Pancreas (tissue), 10 donors: ENCODE results near the gene THSD4. TPM values are rescaled to one million over a fixed set of nuclear protein-coding genes. Genes with fewer than 3 reads are reported as not detected.

Experiments used
- ATAC-seq, 4 donors: fragments of 200-7000 bp; cut with Tn5 transposase; one replicate each; pipeline versions ENCODE4 v1.8.0 to v1.9.1; 2020; ENCODE audit warnings: mild to moderate bottlenecking in 4 of 4, moderate library complexity in 4 of 4
- DNase-seq, 6 donors: peaks; one replicate each; pipeline ENCODE4 v3.0.0-alpha.2; 2020
- FAIRE-seq: peaks from 2 replicates; lab custom pipeline; 2012; peaks lifted over from hg19 to GRCh38; lab: Jason Lieb, UNC
- H3K27ac ChIP-seq, 4 donors: fragments of 200-600 bp; sonication (generic); 1 replicate in 3 of 4; 2 replicates in 1 of 4; pipeline versions ENCODE4 v1.5.0 to v1.8.0; 2020
- H3K27me3 ChIP-seq, 4 donors: fragments of 200-600 bp; one replicate each; pipeline ENCODE4 v1.8.0; 2021
- H3K36me3 ChIP-seq, 3 donors: fragments of 200-600 bp; sonication (generic) in 1 of 3; one replicate each; pipeline versions ENCODE4 v1.5.0 to v1.8.0; 2020 to 2021
- H3K4me1 ChIP-seq, 3 donors: fragments of 200-600 bp; one replicate each; pipeline ENCODE4 v1.8.0; 2021
- H3K4me3 ChIP-seq, 4 donors: fragments of 200-600 bp; sonication (generic) in 2 of 4; one replicate each; pipeline versions ENCODE4 v1.5.0 to v1.8.0; 2020 to 2021
- H3K9me3 ChIP-seq, 4 donors: fragments of 200-600 bp; one replicate each; pipeline ENCODE4 v1.8.0; 2021
- CTCF ChIP-seq, 4 donors: fragments of 200-600 bp; sonication (generic) in 3 of 4; IDR thresholded peaks; one replicate each; pipeline versions ENCODE4 v1.5.0 to v1.8.0; 2021; ENCODE audit warnings: antibody characterized with exemption in 4 of 4
- WGBS, 2 donors: extraction: QIAGEN DNeasy Blood & Tissue Kit; methylation state at CpG; one replicate each; pipeline ENCODE4 v1.1.7; 2013; 5-methylcytosine and 5-hydroxymethylcytosine counted together
- intact Hi-C, 3 donors: fragments of 100-400 bp; cut with DNase I; formaldehyde crosslinking; loops; one replicate each; pipeline versions ENCODE4 v1.11.1 to v1.14.2; 2022
- polyA plus RNA-seq, 2 donors: library from polyadenylated mRNA; stranded (reverse); fragments of 200-250 nt; gene quantifications; one replicate each; pipeline ENCODE4 v1.2.3, GENCODE V29; 2013
- total RNA-seq, 6 donors: library from RNA; stranded (reverse); fragmentation: NEBNext Ultra II Directional in 4 of 6; extraction: Animal tissue kit (Norgen Biotek cat#: 25700) in 4 of 6; gene quantifications; one replicate each; pipeline versions ENCODE4 v1.2.1 to v1.2.4, GENCODE V29; 2021 to 2023
- donor health status: healthy with polysubstance abuse.
- donor health status: DM: no; HTN: no; CAD: no; lungs with moderate emphysema.
- donor health status: DM: no; HTN: no; CAD: no.
- donor health status: control.
- donor health status: control.
- donor health status: Bipolar disorder and iron deficiency.
- donor health status: DM: yes; HTN: yes; CAD: no.
- donor health status: DM: no; HTN: no; CAD: no.
- donor health status: DM: no; HTN: no; CAD: no.
- donor health status: DM: yes; HTN: yes; CAD: no.

The THSD4 gene
- total and polyA plus RNA-seq, 8 donors: 6.0 to 17.8 (median 13.3) TPM

DNA sequence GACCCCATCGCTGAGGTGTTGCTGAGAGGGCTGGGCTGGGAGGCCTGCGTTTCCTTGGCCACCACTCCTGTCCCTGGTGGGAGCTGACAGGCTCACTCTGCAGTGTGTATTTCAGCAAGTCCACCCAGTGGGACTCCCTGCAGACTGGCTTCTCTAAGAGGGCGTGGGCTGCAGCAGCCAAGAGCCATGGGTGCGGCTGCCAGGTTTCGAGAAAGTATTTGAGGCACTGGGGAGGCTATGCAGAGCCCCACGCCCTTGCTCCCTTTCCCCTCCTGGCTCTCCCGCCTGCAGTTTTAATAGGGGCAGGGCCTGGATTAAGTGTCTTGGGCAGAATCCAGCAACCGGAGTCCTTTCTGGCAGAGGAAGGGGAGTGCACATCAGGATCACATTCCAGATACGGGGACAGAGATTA, 242.1 kb downstream of the THSD4 start:
- 47 to 53% methylated on average over 9 of the region's 9 CpGs for WGBS, 2 donors
- Histone ChIP-seq H3K36me3 (no peaks in the 10 kb centered on the region), H3K4me1 (no peaks in the 10 kb centered on the region), H3K9me3 (no peaks in the 10 kb centered on the region), H3K4me3 (no peak overlapping the region), H3K27ac (no peak overlapping the region), H3K27me3 (no peaks in the 10 kb centered on the region)
- ATAC-seq (peak in 1 of 4 donors; percentile 45), FAIRE-seq (no peak), DNase-seq (no peak)
- no peak for TF ChIP-seq CTCF (IDR thresholded peaks at IDR 0.05)
- intact Hi-C loops: no loop called here

- Histone ChIP-seq H3K4me3 (no peak overlapping the region), H3K36me3 (no peaks in the 10 kb centered on the region), H3K27me3 (no peaks in the 10 kb centered on the region), H3K4me1 (no peaks in the 10 kb centered on the region), H3K27ac (no peak overlapping the region), H3K9me3 (no peaks in the 10 kb centered on the region)
- DNase-seq (no peak), FAIRE-seq (no peak), ATAC-seq (no peak)
- intact Hi-C loops: no loop called here
- no peak for TF ChIP-seq CTCF (IDR thresholded peaks at IDR 0.05)
- WGBS, 2 donors: 90 to 95% methylated on average over 4 of the region's 4 CpGs
Observed at GRCh38 chr15:71357967-71358366, 242.7 kb downstream of the THSD4 start.

GRCh38 chr15:71359246-71359645, 244.0 kb downstream of the THSD4 start:
- DNase-seq (no peak), FAIRE-seq (no peak), ATAC-seq (no peak)
- Histone ChIP-seq H3K27ac (no peak overlapping the region), H3K4me1 (no peaks in the 10 kb centered on the region), H3K36me3 (no peaks in the 10 kb centered on the region), H3K27me3 (no peaks in the 10 kb centered on the region), H3K4me3 (no peak overlapping the region), H3K9me3 (no peaks in the 10 kb centered on the region)
- intact Hi-C loops: no loop called here
- WGBS, 2 donors: 64 to 78% methylated on average over 7 of the region's 7 CpGs
- TF ChIP-seq CTCF (IDR thresholded peaks at IDR 0.05): no peak

DNA sequence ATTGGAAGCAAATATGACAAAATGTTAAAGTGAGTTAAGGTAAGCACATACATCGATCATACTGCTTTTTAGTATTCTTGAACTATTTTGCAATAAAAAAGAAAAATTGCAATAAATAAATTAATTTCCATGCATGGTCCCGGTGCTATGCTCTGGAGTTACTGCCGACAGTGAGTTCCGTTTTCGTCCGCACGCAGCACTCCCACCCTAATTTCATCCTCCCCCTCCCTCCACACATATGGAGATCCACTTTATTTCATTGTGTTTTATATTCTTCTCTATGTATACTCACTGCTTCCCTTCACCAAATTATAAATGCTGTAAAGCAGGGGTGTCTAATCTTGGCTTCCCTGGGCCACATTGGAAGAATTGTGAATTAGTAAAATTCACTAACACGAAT, 247.3 kb downstream of the THSD4 start:
- H3K36me3 ChIP-seq: no peaks in the 10 kb centered on the region
- H3K27ac ChIP-seq: no peak overlapping the region
- intact Hi-C loops: no loop called here
- WGBS, 2 donors: 78 to 89% methylated on average over 8 of the region's 8 CpGs
- no peaks in the 10 kb centered on the region for H3K4me1 ChIP-seq
- FAIRE-seq: no peak
- H3K4me3 ChIP-seq: no peak overlapping the region
- H3K9me3 ChIP-seq: no peaks in the 10 kb centered on the region
- ATAC-seq: no peak
- no peaks in the 10 kb centered on the region for H3K27me3 ChIP-seq
- no peak for DNase-seq
- TF ChIP-seq CTCF (IDR thresholded peaks at IDR 0.05): no peak

GRCh38 chr15:71362987-71363968, 248.0 kb downstream of the THSD4 start:
- H3K4me1 ChIP-seq: no peaks in the 10 kb centered on the region
- no peak overlapping the region for H3K27ac ChIP-seq
- no peaks in the 10 kb centered on the region for H3K27me3 ChIP-seq
- FAIRE-seq (no peak), DNase-seq (no peak), ATAC-seq (no peak)
- no peak overlapping the region for H3K4me3 ChIP-seq
- WGBS, 2 donors: 86% methylated on average over 11 of the region's 11 CpGs
- intact Hi-C loops: no loop called here
- H3K9me3 ChIP-seq: no peaks in the 10 kb centered on the region
- H3K36me3 ChIP-seq: no peaks in the 10 kb centered on the region
- no peak for TF ChIP-seq CTCF (IDR thresholded peaks at IDR 0.05)
